DND-41 (cell line): Measurements from ENCODE around the gene PKHD1.

Experiments
- EZH2 ChIP-seq: IDR thresholded peaks from 3 replicates; pipeline ENCODE4 v1.6.1; 2012; ENCODE audit warnings: borderline replicate concordance, low read depth, mild to moderate bottlenecking, moderate library complexity, low read length, inconsistent platforms; ENCODE audit not compliant: severe bottlenecking
- TF ChIP-seq, protein P1 (sequence below): IDR thresholded peaks from 2 replicates; pipeline ENCODE4 v1.5.1; 2012; ENCODE audit warnings: borderline replicate concordance, low read length, moderate library complexity, mild to moderate bottlenecking; ENCODE audit not compliant: poor library complexity, severe bottlenecking; ENCODE audit errors: extremely low read depth

DNA sequence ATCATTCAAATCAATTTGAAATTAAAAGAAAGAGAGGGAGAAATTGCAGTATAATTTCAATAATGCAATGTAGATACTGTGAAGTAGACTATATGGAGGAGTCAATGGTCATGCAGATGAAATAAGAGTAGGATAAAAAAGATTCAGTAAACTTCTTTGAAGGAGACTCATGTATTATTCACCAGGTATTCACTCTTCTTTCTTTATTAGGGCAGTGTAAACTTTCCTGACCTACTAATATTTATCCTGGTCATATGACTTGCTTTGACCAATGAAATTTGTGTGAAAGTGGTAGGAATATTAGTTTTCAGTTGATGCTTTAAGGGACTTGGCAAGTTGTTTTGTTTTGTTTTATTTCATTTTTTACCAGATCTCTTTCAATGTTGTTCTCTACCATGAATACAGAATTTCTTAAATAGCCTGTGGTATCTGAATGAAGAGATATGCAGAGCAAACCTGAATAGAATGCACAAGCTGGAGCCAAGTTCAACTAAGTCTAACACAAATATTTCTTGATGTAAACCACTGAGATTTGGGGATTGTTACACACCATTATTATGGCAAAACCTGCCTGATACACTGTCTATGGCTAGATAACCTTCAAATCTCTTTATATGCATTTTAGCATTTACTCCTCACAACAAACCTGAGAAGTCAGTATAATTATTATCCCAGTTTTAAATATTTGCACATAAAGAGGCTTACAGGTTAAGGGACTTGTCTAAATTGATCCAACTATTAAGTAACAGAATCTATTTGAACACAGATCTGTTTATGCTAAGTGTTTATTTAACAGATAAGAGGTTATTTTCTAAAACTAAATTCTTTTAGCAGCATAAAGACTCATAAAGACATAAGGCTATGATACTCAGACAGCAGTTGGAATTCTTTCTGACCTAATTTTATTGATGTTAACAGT, 311.2 kb downstream of the PKHD1 start:
- TF ChIP-seq, protein P1, sequence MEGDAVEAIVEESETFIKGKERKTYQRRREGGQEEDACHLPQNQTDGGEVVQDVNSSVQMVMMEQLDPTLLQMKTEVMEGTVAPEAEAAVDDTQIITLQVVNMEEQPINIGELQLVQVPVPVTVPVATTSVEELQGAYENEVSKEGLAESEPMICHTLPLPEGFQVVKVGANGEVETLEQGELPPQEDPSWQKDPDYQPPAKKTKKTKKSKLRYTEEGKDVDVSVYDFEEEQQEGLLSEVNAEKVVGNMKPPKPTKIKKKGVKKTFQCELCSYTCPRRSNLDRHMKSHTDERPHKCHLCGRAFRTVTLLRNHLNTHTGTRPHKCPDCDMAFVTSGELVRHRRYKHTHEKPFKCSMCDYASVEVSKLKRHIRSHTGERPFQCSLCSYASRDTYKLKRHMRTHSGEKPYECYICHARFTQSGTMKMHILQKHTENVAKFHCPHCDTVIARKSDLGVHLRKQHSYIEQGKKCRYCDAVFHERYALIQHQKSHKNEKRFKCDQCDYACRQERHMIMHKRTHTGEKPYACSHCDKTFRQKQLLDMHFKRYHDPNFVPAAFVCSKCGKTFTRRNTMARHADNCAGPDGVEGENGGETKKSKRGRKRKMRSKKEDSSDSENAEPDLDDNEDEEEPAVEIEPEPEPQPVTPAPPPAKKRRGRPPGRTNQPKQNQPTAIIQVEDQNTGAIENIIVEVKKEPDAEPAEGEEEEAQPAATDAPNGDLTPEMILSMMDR: no peak
- no peak for TF ChIP-seq EZH2
